Stimulated activated naive B cell treated with anti-CD40 and anti-IgM and Interleukin-4, amounts not matched to agents 10 μg/mL and 1 μg/mL and 100 μg/mL, for 72 hours (primary cell): ENCODE data around the gene BPGM.
A peak's percentile ranks its signal among the peaks of the same experiment; 100 is the strongest.

Source experiments
- ATAC-seq, 2 donors: fragments of 150-1000 bp; cut with Tn5 transposase; replicated peaks; 2 replicates each; pipeline ENCODE4 v1.10.0; 2021; ENCODE audit warnings: moderate library complexity in 1 of 2
- DNase-seq: peaks from one replicate; pipeline ENCODE4 v3.0.0; 2021
- H3K27ac Mint-ChIP-seq: one replicate; pipeline ENCODE4 v1.8.0; 2022; ENCODE audit warnings: mild to moderate bottlenecking, mixed read lengths
- H3K27me3 Mint-ChIP-seq, 2 donors: one replicate each; pipeline ENCODE4 v1.8.0; 2022; ENCODE audit warnings: mixed read lengths in 2 of 2
- H3K36me3 Mint-ChIP-seq, 2 donors: one replicate each; pipeline ENCODE4 v1.8.0; 2022; ENCODE audit warnings: mixed read lengths in 2 of 2, mild to moderate bottlenecking in 1 of 2
- H3K4me1 Mint-ChIP-seq, 2 donors: one replicate each; pipeline ENCODE4 v1.8.0; 2022; ENCODE audit warnings: mixed read lengths in 2 of 2, mild to moderate bottlenecking in 1 of 2
- H3K4me3 Mint-ChIP-seq, 2 donors: one replicate each; pipeline ENCODE4 v1.8.0; 2022; ENCODE audit warnings: mild to moderate bottlenecking in 2 of 2, mixed read lengths in 2 of 2, moderate library complexity in 1 of 2
- H3K9me3 Mint-ChIP-seq, 2 donors: one replicate each; pipeline ENCODE4 v1.8.0; 2022; ENCODE audit warnings: mixed read lengths in 2 of 2, mild to moderate bottlenecking in 1 of 2

BPGM gene

GRCh38 chr7:134690614-134691504 lies 44.2 kb downstream of the BPGM start:
- ATAC-seq, result no peak
- no peaks in the 10 kb centered on the region for H3K36me3 Mint-ChIP-seq
- peaks cover 12 to 30% of the 10 kb centered on the region in 2 donors for H3K27me3 Mint-ChIP-seq
- H3K27ac Mint-ChIP-seq, result no peak overlapping the region
- DNase-seq, result no peak
- no peaks in the 10 kb centered on the region for H3K4me1 Mint-ChIP-seq
- no peak overlapping the region for H3K4me3 Mint-ChIP-seq
- no peaks in the 10 kb centered on the region for H3K9me3 Mint-ChIP-seq

DNA sequence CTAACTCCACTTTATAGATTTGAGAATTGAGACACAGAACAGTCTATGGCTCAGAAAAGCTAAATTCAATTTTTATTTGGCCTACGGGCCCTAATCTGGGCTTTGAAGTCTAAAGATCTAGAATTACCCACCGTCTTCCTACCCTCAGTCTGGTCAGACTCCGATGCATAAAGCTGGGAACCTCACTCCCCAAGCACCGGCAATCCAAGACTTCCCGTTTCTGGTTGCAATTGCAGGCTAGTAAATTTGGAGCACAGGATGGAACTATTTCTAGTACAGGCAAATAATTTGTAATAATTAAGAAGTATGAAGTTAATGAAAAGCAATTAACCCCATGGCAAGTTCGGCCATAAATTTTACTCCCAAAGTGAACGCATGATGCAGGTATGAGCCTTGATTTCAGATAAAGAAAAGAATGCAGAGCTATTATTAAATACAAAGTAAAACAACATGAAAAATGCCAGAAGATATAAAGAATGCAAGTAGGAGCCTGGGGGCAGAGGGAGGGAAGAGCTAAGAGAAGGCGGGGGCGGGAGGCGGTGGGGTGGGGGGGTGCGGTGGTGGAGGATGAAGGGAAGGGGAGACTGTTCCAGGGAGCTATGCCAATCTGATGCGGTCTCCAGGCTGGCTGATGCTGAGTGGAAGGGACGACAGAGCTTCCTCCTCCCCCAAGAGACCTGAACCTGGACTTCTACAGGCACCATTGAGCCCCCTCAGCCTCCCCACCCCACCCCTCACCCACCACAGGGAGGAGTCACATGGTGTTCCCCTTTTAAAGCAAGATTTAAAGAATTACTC lies 45.1 kb downstream of the BPGM start:
- H3K4me3 Mint-ChIP-seq, result no peak overlapping the region
- H3K36me3 Mint-ChIP-seq, result no peaks in the 10 kb centered on the region
- no peaks in the 10 kb centered on the region for H3K9me3 Mint-ChIP-seq
- H3K4me1 Mint-ChIP-seq, result no peaks in the 10 kb centered on the region
- DNase-seq (no peak), ATAC-seq (no peak)
- peaks cover 12 to 30% of the 10 kb centered on the region in 2 donors for H3K27me3 Mint-ChIP-seq
- H3K27ac Mint-ChIP-seq, result no peak overlapping the region

DNA sequence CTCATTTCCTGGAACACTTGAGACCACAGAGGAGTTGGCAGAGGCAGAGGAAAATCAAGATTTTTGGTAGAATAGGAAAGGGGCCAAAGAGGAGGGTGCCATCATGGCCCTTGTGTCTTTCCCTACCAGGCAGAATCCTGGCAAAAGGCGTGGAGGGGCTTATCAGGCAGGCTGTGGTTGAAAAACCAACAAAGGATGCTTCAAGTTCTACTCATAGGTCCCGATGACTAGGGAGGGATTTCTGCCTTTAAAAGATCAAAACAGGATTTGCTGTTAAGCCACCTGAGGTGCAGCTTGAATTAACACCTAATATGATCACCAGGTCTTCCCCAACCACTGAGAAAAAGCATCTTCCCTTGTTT lies 45.7 kb downstream of the BPGM start:
- ATAC-seq, result no peak
- no peaks in the 10 kb centered on the region for H3K4me1 Mint-ChIP-seq
- no peak for DNase-seq
- no peaks in the 10 kb centered on the region for H3K9me3 Mint-ChIP-seq
- peaks cover 12 to 30% of the 10 kb centered on the region in 2 donors for H3K27me3 Mint-ChIP-seq
- no peak overlapping the region for H3K4me3 Mint-ChIP-seq
- H3K27ac Mint-ChIP-seq, result no peak overlapping the region
- no peaks in the 10 kb centered on the region for H3K36me3 Mint-ChIP-seq

- DNase-seq (no peak), ATAC-seq (no peak)
- H3K9me3 Mint-ChIP-seq, result no peaks in the 10 kb centered on the region
- H3K4me1 Mint-ChIP-seq, result no peaks in the 10 kb centered on the region
- no peak overlapping the region for H3K4me3 Mint-ChIP-seq
- no peaks in the 10 kb centered on the region for H3K36me3 Mint-ChIP-seq
- H3K27me3 Mint-ChIP-seq, result peaks cover 12 to 30% of the 10 kb centered on the region in 2 donors
- no peak overlapping the region for H3K27ac Mint-ChIP-seq
Measured at GRCh38 chr7:134693256-134693655, 46.6 kb downstream of the BPGM start.

GRCh38 chr7:134694299-134694698 lies 47.6 kb downstream of the BPGM start:
- no peak overlapping the region for H3K4me3 Mint-ChIP-seq
- H3K36me3 Mint-ChIP-seq, result no peaks in the 10 kb centered on the region
- H3K27ac Mint-ChIP-seq, result no peak overlapping the region
- ATAC-seq, result no peak
- peaks cover 12 to 30% of the 10 kb centered on the region in 2 donors for H3K27me3 Mint-ChIP-seq
- DNase-seq, result no peak
- H3K9me3 Mint-ChIP-seq, result no peaks in the 10 kb centered on the region
- no peaks in the 10 kb centered on the region for H3K4me1 Mint-ChIP-seq

DNA sequence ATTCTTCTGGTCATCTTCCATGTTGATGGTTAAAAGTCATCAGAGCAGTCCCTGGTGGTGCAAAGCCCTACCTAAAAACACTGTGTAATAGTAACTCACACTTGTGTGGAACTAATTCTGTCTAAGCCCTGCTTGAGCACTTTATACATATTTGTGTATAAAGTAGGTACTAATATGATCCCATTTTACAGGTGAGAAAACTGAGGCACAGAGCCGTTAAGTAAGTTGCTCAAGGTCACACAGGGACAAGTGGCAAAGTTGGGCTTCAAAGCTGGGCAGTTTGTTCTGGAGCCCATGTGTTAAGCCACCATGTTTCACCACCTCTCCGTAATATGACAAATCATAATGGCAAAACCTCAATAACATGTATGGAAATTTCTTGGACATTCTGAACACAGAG lies 48.1 kb downstream of the BPGM start:
- Mint-ChIP-seq H3K9me3 (no peaks in the 10 kb centered on the region), H3K4me1 (no peaks in the 10 kb centered on the region), H3K4me3 (no peak overlapping the region), H3K27me3 (peaks cover 12 to 30% of the 10 kb centered on the region in 2 donors), H3K27ac (no peak overlapping the region), H3K36me3 (no peaks in the 10 kb centered on the region)
- ATAC-seq (no peak), DNase-seq (no peak)

DNA sequence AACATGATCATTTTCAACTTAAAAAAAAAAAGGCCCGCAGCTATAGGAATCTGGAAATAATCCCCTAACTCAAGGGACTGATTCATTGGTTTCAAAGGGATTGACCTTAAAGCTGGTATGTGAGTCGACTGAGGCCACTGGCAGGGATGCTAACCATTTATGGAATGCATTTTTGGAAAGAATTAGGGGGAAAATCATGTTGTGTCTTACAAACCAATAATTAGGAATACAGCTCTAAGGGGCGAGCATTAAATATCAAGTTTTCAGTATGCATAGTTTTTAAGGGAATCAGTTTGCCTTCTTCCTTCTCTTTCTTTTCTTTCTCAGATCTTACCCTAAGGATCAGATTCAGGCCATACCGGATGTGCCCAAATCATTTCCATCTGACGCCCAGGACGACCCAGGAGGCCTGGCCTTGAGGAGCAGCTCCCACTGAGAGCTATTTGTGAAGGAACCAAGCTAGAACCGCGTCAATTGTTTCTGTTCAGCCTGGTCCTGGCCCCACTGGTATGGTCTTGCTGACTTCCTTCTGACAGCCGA lies 48.7 kb downstream of the BPGM start:
- Mint-ChIP-seq H3K36me3 (no peaks in the 10 kb centered on the region), H3K4me3 (no peak overlapping the region), H3K4me1 (no peaks in the 10 kb centered on the region), H3K9me3 (no peaks in the 10 kb centered on the region), H3K27me3 (peaks cover 12 to 30% of the 10 kb centered on the region in 2 donors), H3K27ac (no peak overlapping the region)
- ATAC-seq, result no peak
- DNase-seq, result no peak

DNA sequence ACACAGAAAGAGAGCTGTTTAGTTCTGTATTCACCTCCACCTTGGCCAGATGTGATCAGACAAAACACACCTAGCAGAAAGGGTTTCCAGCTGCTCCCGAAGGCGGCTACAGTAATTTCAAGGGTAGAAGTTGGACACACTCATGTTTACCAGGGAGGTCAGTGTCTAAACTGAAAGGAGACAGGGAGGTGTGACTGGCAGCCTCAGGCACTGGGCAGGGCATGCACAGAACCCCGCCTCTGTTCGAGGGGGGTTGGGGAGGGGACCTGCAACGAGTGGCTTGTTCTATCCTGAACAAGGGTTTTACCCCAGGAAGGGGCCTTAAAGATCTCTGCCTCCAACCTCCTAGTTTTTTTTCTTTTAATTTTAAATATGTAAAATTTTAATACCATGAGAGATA lies 49.6 kb downstream of the BPGM start:
- DNase-seq, result no peak
- no peaks in the 10 kb centered on the region for H3K36me3 Mint-ChIP-seq
- no peak overlapping the region for H3K27ac Mint-ChIP-seq
- no peak overlapping the region for H3K4me3 Mint-ChIP-seq
- peaks cover 6 to 24% of the 10 kb centered on the region in 2 donors for H3K27me3 Mint-ChIP-seq
- no peaks in the 10 kb centered on the region for H3K9me3 Mint-ChIP-seq
- H3K4me1 Mint-ChIP-seq, result no peaks in the 10 kb centered on the region
- no peak for ATAC-seq

DNA sequence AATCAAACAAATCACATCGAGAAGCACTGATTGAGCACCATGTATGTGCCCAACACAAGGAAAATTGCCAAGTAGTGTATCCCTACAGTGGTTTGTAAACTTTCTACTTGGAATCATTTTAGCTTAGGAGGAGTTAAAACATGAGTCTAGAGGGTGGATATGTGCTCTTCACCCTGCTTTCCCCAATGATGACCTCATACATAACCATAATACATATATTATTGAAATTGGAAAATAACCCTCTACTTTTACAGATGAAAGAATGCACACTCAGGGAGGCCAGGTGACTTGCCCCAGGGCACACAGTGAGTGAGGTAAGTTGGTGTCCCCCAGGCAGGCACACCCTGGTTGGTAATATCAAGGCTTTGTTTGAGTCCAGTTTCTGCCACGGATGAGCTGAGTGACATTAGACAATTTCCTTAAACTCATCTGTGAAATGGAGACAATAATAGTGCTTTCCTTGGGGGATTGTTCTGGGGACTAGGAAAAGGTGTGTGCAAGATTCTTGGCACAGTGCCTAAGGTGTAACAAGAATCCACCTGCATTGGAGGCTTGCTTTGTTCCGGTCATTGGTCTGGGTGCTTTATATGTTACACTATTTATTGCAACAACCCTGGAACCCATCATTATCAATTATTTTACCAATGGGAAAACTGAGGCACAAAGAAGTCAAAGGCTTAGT lies 50.7 kb downstream of the BPGM start:
- DNase-seq (no peak), ATAC-seq (no peak)
- Mint-ChIP-seq H3K27ac (no peak overlapping the region), H3K36me3 (no peaks in the 10 kb centered on the region), H3K4me3 (no peak overlapping the region), H3K9me3 (no peaks in the 10 kb centered on the region), H3K27me3 (peaks cover 5 to 13% of the 10 kb centered on the region in 2 donors), H3K4me1 (no peaks in the 10 kb centered on the region)

DNA sequence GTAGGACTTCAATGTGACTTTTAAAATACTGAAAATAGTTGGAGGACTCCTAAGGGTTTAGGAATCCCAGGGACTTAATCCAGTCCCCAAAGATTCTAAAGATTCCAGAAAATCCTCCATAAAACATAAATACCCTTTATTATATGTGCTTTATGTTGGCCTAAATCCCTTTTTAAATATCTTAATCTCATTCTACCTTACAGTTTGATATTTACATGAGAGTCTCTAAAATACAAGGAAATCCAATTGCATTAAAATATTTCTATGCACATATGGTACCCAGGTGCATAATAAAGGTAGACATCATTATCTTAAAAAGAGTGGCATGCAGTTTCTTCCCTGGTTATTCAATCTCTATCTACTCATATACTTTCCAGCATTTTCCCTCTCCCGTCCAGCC lies 51.8 kb downstream of the BPGM start:
- Mint-ChIP-seq H3K27me3 (peaks cover 1 to 4% of the 10 kb centered on the region in 2 donors), H3K36me3 (no peaks in the 10 kb centered on the region), H3K9me3 (no peaks in the 10 kb centered on the region), H3K4me1 (no peaks in the 10 kb centered on the region), H3K4me3 (no peak overlapping the region), H3K27ac (no peak overlapping the region)
- ATAC-seq, result no peak
- no peak for DNase-seq

DNA sequence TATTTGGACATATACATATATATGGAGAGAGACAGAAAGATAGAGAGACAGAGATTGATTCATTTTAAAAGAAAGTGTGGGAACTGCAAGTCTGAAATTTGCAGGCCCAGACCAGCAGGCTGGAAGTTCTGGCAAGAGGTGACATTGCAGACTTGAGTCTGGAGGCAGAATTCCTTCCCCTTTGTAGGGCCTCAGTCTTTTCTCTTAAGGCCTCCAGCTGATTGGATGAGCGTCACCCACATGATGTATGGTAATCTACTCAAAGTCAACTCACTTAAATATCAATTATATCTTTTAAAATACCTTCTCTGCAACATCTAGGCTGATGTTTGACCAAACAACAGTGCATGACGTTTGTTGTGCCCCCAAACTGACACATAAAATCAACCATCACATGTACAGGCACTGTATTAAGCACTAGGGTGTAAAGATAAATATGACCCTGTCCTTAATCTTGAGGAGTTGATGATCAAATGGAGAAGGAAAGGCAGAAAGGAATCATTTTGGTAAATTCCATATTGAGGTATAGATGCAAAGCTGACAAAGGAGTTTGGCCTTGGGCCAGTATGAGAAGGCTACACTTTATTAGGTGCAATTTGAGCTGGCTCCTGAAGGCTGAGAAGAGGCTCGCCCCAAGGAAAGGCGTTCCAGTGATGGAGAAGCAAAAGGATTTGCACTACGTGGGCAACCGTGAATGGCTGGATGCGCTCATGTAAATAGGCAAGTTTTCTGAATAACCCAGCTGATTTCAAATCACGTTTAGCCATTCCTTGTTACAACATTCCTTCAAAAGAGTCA lies 52.6 kb downstream of the BPGM start:
- peaks cover 0 to 4% of the 10 kb centered on the region in 2 donors for H3K27me3 Mint-ChIP-seq
- no peaks in the 10 kb centered on the region for H3K4me1 Mint-ChIP-seq
- H3K4me3 Mint-ChIP-seq, result no peak overlapping the region
- H3K9me3 Mint-ChIP-seq, result no peaks in the 10 kb centered on the region
- no peak overlapping the region for H3K27ac Mint-ChIP-seq
- DNase-seq, result no peak
- no peak for ATAC-seq
- H3K36me3 Mint-ChIP-seq, result no peaks in the 10 kb centered on the region

- Mint-ChIP-seq H3K9me3 (no peaks in the 10 kb centered on the region), H3K36me3 (no peaks in the 10 kb centered on the region), H3K27me3 (peaks cover 0 to 4% of the 10 kb centered on the region in 2 donors), H3K4me3 (no peak overlapping the region), H3K4me1 (no peaks in the 10 kb centered on the region), H3K27ac (no peak overlapping the region)
- DNase-seq (no peak), ATAC-seq (no peak)
Measured at GRCh38 chr7:134699899-134700298, 53.2 kb downstream of the BPGM start.

DNA sequence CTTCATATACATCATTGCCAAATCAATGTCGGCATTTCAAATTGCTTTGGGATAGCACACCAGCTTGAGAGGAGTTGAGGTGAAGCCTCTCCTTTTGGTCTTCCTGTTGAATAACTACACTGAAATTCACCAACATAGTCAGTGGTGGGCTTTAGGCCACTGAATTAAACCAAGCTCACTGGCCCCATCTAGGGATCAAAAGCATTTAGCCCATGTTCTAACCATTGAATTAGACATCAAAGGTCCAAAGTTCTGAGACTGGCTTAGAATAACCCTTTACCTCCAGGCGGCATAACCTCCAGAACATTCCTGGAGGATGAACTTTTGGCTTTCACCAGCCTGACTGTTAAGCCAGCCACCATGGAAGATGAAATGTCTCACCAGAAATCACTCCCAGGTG lies 54.6 kb downstream of the BPGM start:
- peaks cover 0 to 4% of the 10 kb centered on the region in 2 donors for H3K27me3 Mint-ChIP-seq
- H3K9me3 Mint-ChIP-seq, result no peaks in the 10 kb centered on the region
- ATAC-seq (peak; percentile 52 to 54), DNase-seq (no peak)
- H3K4me1 Mint-ChIP-seq, result no peaks in the 10 kb centered on the region
- H3K36me3 Mint-ChIP-seq, result no peaks in the 10 kb centered on the region
- H3K27ac Mint-ChIP-seq, result no peak overlapping the region
- H3K4me3 Mint-ChIP-seq, result no peak overlapping the region
